Measurements from ENCODE around the gene CCR1. TPM values are rescaled to one million over a fixed set of nuclear protein-coding genes. Genes with fewer than 3 reads are reported as not detected.
A peak's percentile ranks its signal among the peaks of the same experiment; 100 is the strongest.

The CCR1 gene
- total RNA-seq, 1 experiment from 2014 or later, result 0.87 TPM

DNA sequence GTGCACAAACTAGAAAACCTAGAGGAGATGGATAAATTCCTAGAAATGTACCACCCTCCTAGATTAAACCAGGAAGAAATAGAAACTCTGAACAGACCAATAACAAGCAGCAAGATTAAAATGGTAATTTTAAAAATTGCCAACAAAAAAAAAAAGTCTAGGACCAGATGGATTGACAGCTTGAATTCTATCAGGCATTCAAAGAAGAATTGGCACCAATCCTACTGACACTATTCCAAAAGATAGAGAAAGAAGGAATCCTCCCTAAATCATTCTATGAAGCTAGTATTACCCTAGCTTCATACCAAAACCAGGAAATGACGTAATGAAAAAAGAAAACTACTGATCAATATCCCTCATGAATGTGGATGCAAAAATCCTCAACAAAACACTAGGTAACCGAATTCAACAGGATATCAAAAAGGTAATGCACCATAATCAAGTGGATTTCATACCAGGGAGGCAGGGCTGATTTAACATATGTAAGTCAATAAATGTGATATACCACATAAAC, 10.1 kb upstream of the CCR1 start:
- BruUV-seq (replicated peaks), result no TSS peak
- peaks cover 18% of the 10 kb centered on the region for H3K4me1 Mint-ChIP-seq (ENCODE audit: low read depth, unreplicated experiment)
- H3K27ac Mint-ChIP-seq (ENCODE audit: unreplicated experiment), result no peak overlapping the region
- H3K4me3 Mint-ChIP-seq (ENCODE audit: low read depth, unreplicated experiment), result no peak overlapping the region
- peaks cover 6% of the 10 kb centered on the region for H3K9me3 Mint-ChIP-seq (ENCODE audit: low read depth, unreplicated experiment)
- intact Hi-C loops (cut with micrococcal nuclease; ENCODE audit: unreplicated experiment), result no loop called here
- H3K27me3 Mint-ChIP-seq (ENCODE audit: unreplicated experiment), result peaks cover 2% of the 10 kb centered on the region
- H3K36me3 Mint-ChIP-seq (ENCODE audit: insufficient read depth, unreplicated experiment), result no peaks in the 10 kb centered on the region
- CTCF ChIA-PET, result interaction anchor here (1.3 kb wide), 1 partner anchor 10 kb away, joined by 5 read pairs; the partner anchor contains the start of gene CCR1
- TF ChIP-seq, protein P1, sequence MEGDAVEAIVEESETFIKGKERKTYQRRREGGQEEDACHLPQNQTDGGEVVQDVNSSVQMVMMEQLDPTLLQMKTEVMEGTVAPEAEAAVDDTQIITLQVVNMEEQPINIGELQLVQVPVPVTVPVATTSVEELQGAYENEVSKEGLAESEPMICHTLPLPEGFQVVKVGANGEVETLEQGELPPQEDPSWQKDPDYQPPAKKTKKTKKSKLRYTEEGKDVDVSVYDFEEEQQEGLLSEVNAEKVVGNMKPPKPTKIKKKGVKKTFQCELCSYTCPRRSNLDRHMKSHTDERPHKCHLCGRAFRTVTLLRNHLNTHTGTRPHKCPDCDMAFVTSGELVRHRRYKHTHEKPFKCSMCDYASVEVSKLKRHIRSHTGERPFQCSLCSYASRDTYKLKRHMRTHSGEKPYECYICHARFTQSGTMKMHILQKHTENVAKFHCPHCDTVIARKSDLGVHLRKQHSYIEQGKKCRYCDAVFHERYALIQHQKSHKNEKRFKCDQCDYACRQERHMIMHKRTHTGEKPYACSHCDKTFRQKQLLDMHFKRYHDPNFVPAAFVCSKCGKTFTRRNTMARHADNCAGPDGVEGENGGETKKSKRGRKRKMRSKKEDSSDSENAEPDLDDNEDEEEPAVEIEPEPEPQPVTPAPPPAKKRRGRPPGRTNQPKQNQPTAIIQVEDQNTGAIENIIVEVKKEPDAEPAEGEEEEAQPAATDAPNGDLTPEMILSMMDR (IDR thresholded peaks at IDR 0.05; ENCODE audit: unreplicated experiment), result no peak
- DNase-seq, result no peak

- H3K4me1 Mint-ChIP-seq (ENCODE audit: low read depth, unreplicated experiment), result peaks cover 10% of the 10 kb centered on the region
- CTCF ChIA-PET, result interaction anchor here (0.7 to 2.0 kb wide), 6 partner anchors 131 to 303 kb away, joined by 3 to 5 read pairs (median 3); partner anchors contain the start of genes CCR5 and FYCO1
- H3K27me3 Mint-ChIP-seq (ENCODE audit: unreplicated experiment), result no peaks in the 10 kb centered on the region
- TF ChIP-seq, protein P1 (IDR thresholded peaks at IDR 0.05; ENCODE audit: unreplicated experiment), result no peak
- intact Hi-C loops (cut with micrococcal nuclease; ENCODE audit: unreplicated experiment), result loop anchor here (2.0 kb wide), 1 partner anchor 153 kb away; no protein-coding TSS in a partner anchor
- no peak overlapping the region for H3K4me3 Mint-ChIP-seq (ENCODE audit: low read depth, unreplicated experiment)
- BruUV-seq (replicated peaks), result no TSS peak
- DNase-seq, result peak; percentile 47
- no peaks in the 10 kb centered on the region for H3K36me3 Mint-ChIP-seq (ENCODE audit: insufficient read depth, unreplicated experiment)
- peaks cover 6% of the 10 kb centered on the region for H3K9me3 Mint-ChIP-seq (ENCODE audit: low read depth, unreplicated experiment)
- H3K27ac Mint-ChIP-seq (ENCODE audit: unreplicated experiment), result no peak overlapping the region
Measured at GRCh38 chr3:46215810-46216414, 7.8 kb upstream of the CCR1 start.

DNA sequence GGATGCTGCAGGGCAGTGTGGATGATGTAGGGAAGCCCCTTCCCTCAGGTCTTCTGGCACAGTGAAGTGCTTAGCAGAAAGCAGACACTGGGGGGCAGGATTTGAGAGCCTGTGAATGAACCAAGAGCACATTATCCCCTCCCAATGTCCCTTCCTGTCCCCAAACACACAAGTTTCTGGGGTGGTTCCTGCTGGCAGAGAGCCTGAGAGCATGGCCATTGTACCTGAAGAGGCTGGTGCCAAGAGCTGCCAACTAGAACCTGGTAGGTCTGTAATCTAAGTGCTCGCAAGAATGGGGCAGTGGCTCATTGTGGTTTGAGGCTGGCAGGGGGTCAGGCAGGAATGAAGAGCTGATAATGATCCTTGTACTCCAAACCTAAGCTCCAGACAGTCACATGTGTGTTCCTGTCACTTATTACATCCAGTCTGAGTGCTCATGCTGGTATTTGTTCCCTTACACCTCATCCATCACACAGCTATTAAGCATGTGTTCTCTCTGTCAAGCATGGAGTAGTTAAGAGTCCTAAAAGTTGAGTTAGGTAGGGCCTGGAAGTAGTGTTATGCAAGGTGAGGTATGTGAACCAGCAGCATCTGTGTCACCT, 6.7 kb upstream of the CCR1 start:
- CTCF ChIA-PET, result interaction anchor here (0.9 to 2.0 kb wide), 8 partner anchors 130 to 220 kb away, joined by 3 to 8 read pairs (median 4); partner anchors contain the start of genes CCR5 and FYCO1
- intact Hi-C loops (cut with micrococcal nuclease; ENCODE audit: unreplicated experiment), result loop anchor here (2.0 kb wide), 1 partner anchor 154 kb away; no protein-coding TSS in a partner anchor
- TF ChIP-seq, protein P1 (IDR thresholded peaks at IDR 0.05; ENCODE audit: unreplicated experiment), result peak; percentile 36
- H3K27ac Mint-ChIP-seq (ENCODE audit: unreplicated experiment), result no peak overlapping the region
- no peaks in the 10 kb centered on the region for H3K36me3 Mint-ChIP-seq (ENCODE audit: insufficient read depth, unreplicated experiment)
- peaks cover 10% of the 10 kb centered on the region for H3K4me1 Mint-ChIP-seq (ENCODE audit: low read depth, unreplicated experiment)
- BruUV-seq (replicated peaks), result no TSS peak
- H3K27me3 Mint-ChIP-seq (ENCODE audit: unreplicated experiment), result no peaks in the 10 kb centered on the region
- DNase-seq, result peak; percentile 44
- no peak overlapping the region for H3K4me3 Mint-ChIP-seq (ENCODE audit: low read depth, unreplicated experiment)
- peaks cover 5% of the 10 kb centered on the region for H3K9me3 Mint-ChIP-seq (ENCODE audit: low read depth, unreplicated experiment)

- peaks cover 2% of the 10 kb centered on the region for H3K9me3 Mint-ChIP-seq (ENCODE audit: low read depth, unreplicated experiment)
- CTCF ChIA-PET, result interaction anchor here (1.3 to 1.7 kb wide), 3 partner anchors 156 to 274 kb away, joined by 3 to 5 read pairs (median 3); partner anchors contain the start of gene CCR5
- H3K4me1 Mint-ChIP-seq (ENCODE audit: low read depth, unreplicated experiment), result peaks cover 9% of the 10 kb centered on the region
- TF ChIP-seq, protein P1 (IDR thresholded peaks at IDR 0.05; ENCODE audit: unreplicated experiment), result no peak
- H3K36me3 Mint-ChIP-seq (ENCODE audit: insufficient read depth, unreplicated experiment), result peaks cover 1% of the 10 kb centered on the region
- no TSS peak for BruUV-seq (replicated peaks)
- no peak overlapping the region for H3K27ac Mint-ChIP-seq (ENCODE audit: unreplicated experiment)
- no peak for DNase-seq
- H3K4me3 Mint-ChIP-seq (ENCODE audit: low read depth, unreplicated experiment), result no peak overlapping the region
- H3K27me3 Mint-ChIP-seq (ENCODE audit: unreplicated experiment), result no peaks in the 10 kb centered on the region
- intact Hi-C loops (cut with micrococcal nuclease; ENCODE audit: unreplicated experiment), result no loop called here
Measured at GRCh38 chr3:46213201-46213600, 5.1 kb upstream of the CCR1 start.
